AML-193 (cell line): Measurements from ENCODE around the gene DNAJB9.
"Not testable (repeated sequence)": the region's sequence is repeated elsewhere in the genome, so short reads cannot be mapped to it uniquely, and the experiment has no call there.

ENCODE experiments used
- DNase-seq, 2 experiments: peaks; one replicate each; lab custom pipeline; 2025; lab: John Stamatoyannopoulos, UW

Gene DNAJB9

DNA sequence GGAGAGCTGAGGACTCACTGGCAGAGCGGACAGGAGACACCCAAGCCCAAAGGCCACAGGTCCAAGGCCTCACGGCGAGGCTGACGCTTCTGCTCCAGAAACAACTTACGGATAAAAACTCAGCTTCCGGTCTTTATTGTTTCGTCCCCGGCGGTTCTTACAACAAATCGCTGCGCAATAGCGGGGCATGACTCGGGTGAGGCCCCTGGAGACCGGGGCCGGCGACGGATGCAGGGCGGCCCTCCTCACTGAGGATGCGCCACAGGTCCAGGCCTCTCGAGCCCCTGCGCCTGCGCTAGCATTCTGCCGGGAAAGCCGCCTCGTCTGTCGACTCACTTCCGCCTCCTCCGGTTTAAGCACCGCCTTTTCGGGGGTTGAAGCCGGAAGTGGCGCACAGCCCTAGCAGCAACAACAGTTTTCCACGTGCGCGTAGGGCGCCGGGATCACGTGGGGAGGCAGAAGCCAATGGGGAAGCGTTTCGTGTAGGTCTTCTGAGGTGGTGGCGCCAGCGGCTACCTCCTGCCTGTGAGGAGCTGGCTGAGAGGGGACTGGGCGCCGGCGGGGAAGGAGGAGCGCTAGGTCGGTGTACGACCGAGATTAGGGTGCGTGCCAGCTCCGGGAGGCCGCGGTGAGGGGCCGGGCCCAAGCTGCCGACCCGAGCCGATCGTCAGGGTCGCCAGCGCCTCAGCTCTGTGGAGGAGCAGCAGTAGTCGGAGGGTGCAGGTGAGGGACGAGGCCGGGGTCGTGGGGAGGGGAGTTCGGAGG is at the start of gene DNAJB9, which contains the start of gene THAP5:
TSS of gene DNAJB9 (plus strand) at position 494 of the 765 bp plus-strand sequence. CDS start 1,853 bp downstream, outside the sequence.
TSS of gene THAP5 (minus strand) at position 326 of the 765 bp plus-strand sequence. CDS start at position 189, 137 bp downstream.
- peak; percentile 96 to 98 for DNase-seq

- no peak for DNase-seq
Observed at GRCh38 chr7:108522780-108523179, 46.9 kb upstream of the DNAJB9 start.

- peak; percentile 68 to 83 for DNase-seq
Observed at GRCh38 chr7:108525327-108525984, 44.2 kb upstream of the DNAJB9 start.

DNA sequence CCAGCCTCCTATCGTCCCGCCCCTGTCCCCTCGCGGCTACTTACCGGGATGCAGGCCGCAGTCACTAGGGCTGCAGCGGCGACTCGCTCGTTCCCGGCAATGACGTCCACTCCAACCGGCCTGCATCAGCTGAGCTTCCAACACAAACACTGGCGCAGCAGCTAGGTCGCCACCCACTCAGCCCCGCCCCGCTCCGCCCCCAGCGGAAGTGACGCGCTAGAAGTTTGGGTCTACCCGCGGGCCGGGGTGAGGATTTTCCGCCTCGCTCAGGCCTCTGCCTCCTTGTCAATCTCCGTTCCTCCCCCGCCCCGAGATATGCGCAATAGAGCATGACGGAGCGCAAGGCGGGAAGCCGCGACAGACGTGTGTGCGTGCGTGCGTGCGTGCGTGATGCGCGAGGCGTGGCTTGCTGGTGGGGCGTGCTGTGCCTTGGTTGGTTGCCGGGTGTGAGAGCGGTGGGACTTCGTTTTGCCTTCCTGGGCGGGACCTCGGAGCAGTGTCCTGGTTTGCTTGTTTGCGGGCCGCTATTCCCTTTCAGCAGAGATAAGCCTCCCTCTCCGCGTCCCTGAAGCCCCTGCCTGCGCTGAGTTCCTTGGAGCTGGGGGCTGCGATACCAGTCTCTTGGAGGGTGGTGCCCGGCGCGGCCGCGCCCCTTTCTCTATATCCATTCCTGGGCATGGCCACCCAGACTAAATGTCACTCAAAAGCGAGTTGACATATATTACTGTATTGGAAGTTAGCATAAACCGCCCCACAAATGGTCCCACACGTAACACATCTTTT is 43.5 kb upstream of the DNAJB9 start, which contains the start of gene PNPLA8:
TSS of gene PNPLA8 (minus strand) at position 151 of the 783 bp plus-strand sequence. CDS start 10,644 bp downstream, outside the sequence.
- peak; percentile 96 to 97 for DNase-seq

DNA sequence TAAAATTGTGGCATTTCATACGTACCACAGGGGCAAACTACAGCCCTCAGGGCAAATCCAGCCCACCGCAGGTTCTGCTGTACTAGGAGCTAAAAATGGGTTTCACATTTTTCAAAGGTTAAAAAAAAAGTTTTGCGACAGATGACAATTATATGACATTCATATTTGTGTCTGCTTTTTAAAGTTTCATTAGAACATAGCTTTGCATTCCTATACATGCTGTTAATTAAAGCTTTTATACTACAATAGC is 43.0 kb upstream of the DNAJB9 start:
- no peak for DNase-seq

DNA sequence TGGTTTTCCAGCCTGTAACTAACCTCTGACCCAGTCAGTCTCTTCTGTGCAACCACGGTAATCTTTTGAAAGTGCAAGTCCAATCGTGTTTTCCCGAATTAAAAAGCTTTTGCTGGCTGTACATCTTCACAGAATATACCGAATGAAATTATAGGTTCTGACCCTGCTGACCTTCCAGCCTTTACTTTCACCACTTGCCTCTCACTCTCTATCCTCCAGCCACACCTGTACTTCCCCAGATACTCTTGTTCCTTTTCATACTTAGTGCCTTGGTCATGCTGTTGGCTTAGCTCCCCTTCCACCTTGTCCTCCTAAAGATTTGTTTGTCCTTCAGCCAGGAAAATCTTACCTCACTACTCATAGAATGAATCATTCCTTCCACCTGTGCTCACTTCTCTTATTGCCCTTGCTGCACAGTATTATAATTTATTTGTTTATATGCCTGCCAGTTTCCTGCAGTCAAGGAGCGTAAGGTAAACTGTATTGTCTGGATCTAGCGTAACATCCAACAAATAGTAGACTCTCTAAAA is 41.4 kb upstream of the DNAJB9 start:
- DNase-seq = no peak

DNA sequence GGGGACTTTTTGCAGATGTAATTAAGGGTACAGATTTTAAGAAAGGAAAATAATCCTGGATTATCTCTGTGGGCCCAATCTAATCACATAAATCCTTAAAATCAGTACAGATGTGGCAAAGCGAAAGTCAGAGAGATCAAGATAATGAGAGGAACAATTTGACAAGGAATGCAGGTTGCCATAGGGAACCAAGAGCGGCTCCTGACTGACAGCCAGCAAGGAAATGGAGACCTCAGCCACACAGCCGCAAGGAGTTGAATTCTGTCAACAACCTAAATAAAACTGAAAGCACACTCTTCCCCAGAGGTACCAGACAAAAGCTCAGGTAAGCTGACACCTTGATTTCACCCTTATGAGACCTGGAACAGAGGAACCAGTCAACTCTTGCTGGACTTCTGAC is 40.3 kb upstream of the DNAJB9 start:
- no peak for DNase-seq

DNA sequence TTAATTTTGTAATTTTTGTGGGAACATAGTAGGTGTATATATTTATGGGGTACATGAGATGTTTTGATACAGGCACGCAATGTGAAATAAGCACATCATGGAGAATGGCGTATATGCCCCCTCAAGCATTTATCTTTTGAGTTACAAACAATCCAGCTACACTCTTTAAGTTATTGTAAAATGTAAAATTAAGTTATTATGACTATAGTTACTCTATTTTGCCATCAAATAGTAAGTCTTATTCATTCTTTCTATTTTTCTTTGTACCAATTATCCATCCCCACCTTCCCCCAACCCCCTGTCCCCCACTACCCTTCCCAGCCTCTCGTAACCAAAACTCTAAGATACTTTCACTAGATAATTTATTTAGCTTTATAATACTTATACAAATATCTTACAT is 36.0 kb upstream of the DNAJB9 start:
- no peak for DNase-seq

- no peak for DNase-seq
Observed at GRCh38 chr7:108535257-108535656, 34.4 kb upstream of the DNAJB9 start.

- DNase-seq = no peak
Observed at GRCh38 chr7:108535744-108536143, 33.9 kb upstream of the DNAJB9 start.

- no peak for DNase-seq
Observed at GRCh38 chr7:108537229-108537628, 32.4 kb upstream of the DNAJB9 start.

- DNase-seq = not testable (repeated sequence)
Observed at GRCh38 chr7:108538236-108538635, 31.4 kb upstream of the DNAJB9 start.

DNA sequence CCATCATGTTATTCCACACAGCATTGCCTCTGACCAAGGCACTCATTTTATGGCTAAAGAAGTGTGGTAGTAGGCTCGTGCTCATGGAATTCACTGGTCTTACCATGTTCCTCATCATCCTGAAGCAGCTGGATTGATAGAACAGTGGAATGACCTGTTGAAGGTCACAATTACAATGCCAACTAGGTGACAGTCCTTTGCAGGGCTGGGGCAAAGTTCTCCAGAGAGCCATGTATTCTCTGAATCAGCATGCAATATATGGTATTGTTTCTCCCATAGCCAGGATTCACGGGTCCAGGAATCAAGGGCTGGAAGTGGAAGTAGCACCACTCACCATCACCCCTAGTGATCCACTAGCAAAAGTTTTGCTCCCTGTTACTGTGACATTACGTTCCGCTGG is 31.0 kb upstream of the DNAJB9 start:
- DNase-seq = not testable (repeated sequence)

- no peak for DNase-seq
Observed at GRCh38 chr7:108541478-108541877, 28.2 kb upstream of the DNAJB9 start.

DNA sequence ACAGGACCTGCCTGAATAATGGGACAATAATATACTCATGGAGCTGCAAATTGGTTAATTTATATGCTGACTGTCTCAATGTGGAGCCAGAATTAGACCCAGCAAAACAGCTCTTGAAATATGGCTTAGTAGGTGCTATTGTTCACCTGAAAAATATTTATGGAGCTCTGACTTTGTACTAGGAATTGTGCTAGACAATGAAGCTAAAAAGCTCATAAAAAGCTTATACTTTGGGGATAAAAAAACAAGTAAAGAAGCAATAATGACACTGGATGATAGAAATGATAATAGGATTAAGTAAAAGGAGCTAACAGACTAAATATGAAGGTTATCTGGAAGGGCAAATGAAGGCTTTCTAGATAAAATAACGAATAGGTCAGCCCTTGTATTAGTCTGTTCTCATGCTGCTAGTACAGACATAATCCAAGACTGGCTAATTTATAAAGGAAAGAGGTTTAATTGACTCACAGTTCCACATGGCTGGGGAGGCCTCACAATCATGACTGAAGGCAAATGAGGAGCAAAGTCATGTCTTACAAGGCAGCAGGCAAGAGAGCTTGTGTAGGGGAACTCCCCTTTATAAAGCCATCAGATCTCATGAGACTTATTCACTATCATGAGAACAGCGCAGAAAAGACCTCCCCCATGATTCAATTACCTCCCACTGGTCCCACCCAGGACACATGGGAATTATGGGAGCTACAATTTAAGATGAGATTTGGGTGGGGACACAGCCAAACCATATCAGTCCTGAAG is 21.4 kb upstream of the DNAJB9 start:
- DNase-seq = not testable (repeated sequence)

DNA sequence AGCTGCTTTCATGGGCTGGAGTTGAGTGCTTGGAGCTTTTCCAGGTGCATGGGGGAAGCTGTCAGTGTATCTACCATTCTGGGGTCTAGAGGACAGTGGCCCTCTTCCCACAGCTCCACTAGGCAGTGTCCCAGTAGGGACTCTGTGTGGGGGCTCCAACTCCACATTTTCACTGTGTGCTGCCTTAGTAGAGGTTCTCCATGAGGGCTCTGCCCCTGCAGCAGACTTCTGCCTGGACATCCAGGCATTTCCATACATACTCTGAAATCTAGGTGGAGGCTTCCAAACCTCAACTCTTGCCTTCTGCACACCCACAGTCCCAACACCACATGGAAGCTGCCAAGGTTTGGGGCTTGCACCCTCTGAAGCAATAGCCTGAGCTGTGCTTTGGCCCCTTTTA is 13.0 kb upstream of the DNAJB9 start:
- not testable (repeated sequence) for DNase-seq

DNA sequence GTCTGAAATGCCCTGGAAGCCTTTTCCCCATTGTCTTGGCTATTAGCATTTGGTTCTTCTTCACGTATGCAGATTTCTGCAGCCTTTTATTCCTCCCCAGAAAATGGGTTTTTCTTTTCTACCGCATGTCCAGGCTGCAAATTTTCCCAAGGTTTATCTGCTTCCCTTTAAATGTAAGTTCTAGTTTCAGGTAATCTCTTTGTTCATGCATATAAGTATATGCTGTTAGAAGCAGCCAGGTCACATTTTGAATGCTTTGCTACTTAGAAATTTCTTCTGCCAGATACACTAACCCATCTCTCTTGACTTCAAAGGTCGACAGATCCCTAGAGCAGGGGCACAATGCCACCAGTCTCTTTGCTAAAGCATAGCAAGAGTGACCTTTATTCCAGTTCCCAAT is 12.5 kb upstream of the DNAJB9 start:
- no peak for DNase-seq

DNA sequence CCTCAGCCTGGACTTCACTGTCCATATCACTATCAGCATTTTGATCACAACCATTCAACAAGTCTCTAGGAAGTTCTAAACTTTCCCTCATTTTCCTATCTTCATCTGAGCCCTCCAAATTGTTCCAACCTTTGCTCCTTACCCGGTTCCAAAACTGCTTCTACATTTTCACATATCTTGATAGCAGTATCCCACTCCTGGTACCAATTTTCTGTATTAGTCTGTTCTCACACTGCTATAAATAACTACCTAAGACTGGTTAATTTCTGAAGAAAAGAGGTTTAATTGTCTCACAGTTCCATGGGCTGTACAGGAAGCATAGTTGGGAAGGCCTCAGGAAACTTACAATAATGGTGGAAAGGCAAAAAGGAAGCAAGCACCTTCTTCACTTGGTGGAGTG is 12.1 kb upstream of the DNAJB9 start:
- DNase-seq = no peak

DNA sequence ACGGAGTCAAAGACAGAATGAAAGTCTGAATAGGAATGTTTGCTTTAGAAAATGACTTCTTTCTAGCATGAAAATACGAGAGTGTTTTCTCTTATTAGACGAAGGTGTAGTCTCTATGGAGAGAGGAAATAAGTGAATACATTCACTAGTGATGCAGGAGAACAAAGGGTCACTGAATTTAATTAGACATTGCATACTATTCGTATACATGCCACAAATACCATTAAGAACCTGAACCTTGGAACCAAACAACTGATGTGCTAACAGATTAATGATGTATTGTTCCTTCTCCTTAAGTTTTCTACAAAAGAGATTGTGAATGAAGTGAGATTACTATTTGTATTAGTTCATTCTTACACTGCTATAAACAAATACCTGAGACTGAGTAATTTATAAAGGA is 10.4 kb upstream of the DNAJB9 start:
- DNase-seq = no peak

DNA sequence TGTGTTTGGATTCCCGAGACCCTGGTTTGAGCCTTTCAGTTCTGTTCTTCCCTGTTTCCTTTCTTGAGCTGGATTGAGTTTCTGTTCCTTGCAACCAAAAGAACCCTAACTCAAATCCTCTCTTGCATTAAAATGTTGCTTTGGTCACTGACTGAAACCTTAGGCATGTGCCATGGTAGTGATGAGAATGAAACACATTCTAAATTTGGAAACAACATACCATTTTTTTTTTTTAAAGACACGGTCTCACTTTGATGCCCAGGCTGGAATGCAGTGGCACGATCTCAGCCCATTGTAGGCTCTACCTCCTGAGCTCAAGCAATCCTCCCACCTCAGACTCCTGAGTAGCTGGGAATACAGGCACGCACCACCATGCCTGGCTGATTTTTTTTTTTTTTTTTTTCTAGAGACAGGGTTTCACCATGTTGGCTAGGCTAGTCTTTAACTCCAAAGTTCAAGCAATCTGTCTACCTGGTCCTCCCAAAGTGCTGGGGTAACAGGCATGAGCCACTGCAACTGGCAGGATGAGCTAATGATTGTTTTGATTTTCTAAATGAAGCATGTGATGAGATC is 8.5 kb upstream of the DNAJB9 start:
- no peak for DNase-seq

DNA sequence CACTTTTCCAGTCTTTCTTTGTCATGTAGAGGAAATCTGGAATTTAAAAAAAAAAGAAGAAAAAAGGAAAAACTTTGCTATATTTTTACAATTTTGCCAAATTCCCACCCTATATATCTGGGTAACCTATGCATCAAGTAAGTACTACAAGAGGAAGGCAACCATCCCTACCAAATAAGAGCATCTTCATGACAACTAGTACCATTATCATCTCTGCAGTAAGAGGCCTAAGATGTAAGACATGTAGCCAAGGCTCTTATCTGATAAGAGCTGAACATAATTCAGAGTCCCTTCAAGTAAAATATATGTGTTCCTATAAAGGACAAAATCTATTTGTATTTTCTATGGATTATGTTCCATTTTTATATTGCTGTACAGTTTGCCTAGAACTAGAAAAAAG is 3.7 kb upstream of the DNAJB9 start:
- DNase-seq = no peak
